ENCODE data around the gene KCNQ1. TPM values are rescaled to one million over a fixed set of nuclear protein-coding genes. Genes with fewer than 3 reads are reported as not detected.

Gene KCNQ1
- total and polyA plus RNA-seq, 2 of the 13 experiments (the other 11 are each of a cell fraction or from before 2014, with no cell fraction given): 0.02 to 0.08 TPM

- no peak for TF ChIP-seq ZBTB49 (CRISPR knock-in tag; IDR thresholded peaks at IDR 0.05; ENCODE audit: borderline replicate concordance)
- no peak for TF ChIP-seq PLRG1 (conservative IDR thresholded peaks at IDR 0.05)
- TF ChIP-seq ZNF160 (CRISPR knock-in tag; IDR thresholded peaks at IDR 0.05): no peak
- no peak for TF ChIP-seq FLYWCH1 (CRISPR knock-in tag; IDR thresholded peaks at IDR 0.05)
- no peak for TF ChIP-seq FOXM1 (CRISPR knock-in tag; IDR thresholded peaks at IDR 0.05)
- no peak for TF ChIP-seq EHMT2 (IDR thresholded peaks at IDR 0.05; ENCODE audit: borderline replicate concordance, low read depth, low read length)
- TF ChIP-seq HIVEP1 (CRISPR knock-in tag; IDR thresholded peaks at IDR 0.05): no peak
- TF ChIP-seq KIAA2018 (CRISPR knock-in tag; IDR thresholded peaks at IDR 0.05; ENCODE audit: borderline replicate concordance): no peak
- no peak for TF ChIP-seq NFE2L1 (CRISPR knock-in tag; IDR thresholded peaks at IDR 0.05; ENCODE audit: borderline replicate concordance)
Measured at GRCh38 chr11:2759228-2760195, 314.7 kb downstream of the KCNQ1 start (continued).

Data from HepG2 (cell line).